Parathyroid adenoma (tissue), 2 donors: ENCODE data around the gene NF1.

ENCODE experiments used
- H2AFZ ChIP-seq: fragments of 300-600 bp; sonication (generic); one replicate; pipeline ENCODE4 v1.7.0; 2017; ENCODE audit warnings: antibody characterized with exemption, mild to moderate bottlenecking
- H3K27ac ChIP-seq: fragments of 300-600 bp; sonication (generic); one replicate; pipeline ENCODE4 v1.7.0; 2017
- H3K27me3 ChIP-seq: fragments of 300-600 bp; sonication (generic); one replicate; pipeline ENCODE4 v1.7.0; 2017; ENCODE audit warnings: low read length; ENCODE audit not compliant: control insufficient read depth, insufficient read depth
- H3K36me3 ChIP-seq: fragments of 300-600 bp; sonication (generic); one replicate; pipeline ENCODE4 v1.7.0; 2017; ENCODE audit warnings: low read length; ENCODE audit not compliant: control insufficient read depth, insufficient read depth
- H3K4me1 ChIP-seq: fragments of 300-600 bp; sonication (generic); one replicate; pipeline ENCODE4 v1.7.0; 2017; ENCODE audit warnings: control low read depth
- H3K4me2 ChIP-seq: fragments of 300-600 bp; sonication (generic); one replicate; pipeline ENCODE4 v1.7.0; 2017; ENCODE audit warnings: low read length
- H3K4me3 ChIP-seq: fragments of 300-600 bp; sonication (generic); one replicate; pipeline ENCODE4 v1.7.0; 2017; ENCODE audit warnings: low read depth, low read length
- H3K79me2 ChIP-seq: fragments of 300-600 bp; sonication (generic); one replicate; pipeline ENCODE4 v1.7.0; 2017; ENCODE audit warnings: control low read depth
- H3K9ac ChIP-seq: fragments of 300-600 bp; sonication (generic); one replicate; pipeline ENCODE4 v1.7.0; 2017; ENCODE audit warnings: mild to moderate bottlenecking
- H3K9me3 ChIP-seq: fragments of 300-600 bp; sonication (generic); one replicate; pipeline ENCODE4 v1.7.0; 2017; ENCODE audit warnings: low read length; ENCODE audit not compliant: control insufficient read depth
- CTCF ChIP-seq: fragments of 300-600 bp; sonication (generic); IDR thresholded peaks from one replicate; pipeline ENCODE4 v1.7.0; 2017; ENCODE audit warnings: antibody characterized with exemption, mild to moderate bottlenecking
- donor health status: primary hyperparathyroidism.

The NF1 gene

GRCh38 chr17:31297090-31297489 lies 202.3 kb downstream of the NF1 start, which contains the start of gene OMG:
TSS of gene OMG (minus strand) at chr17:31297239. CDS start at chr17:31296331, 908 bp downstream.
- H2AFZ ChIP-seq, result no peak within 1 kb of the TSS
- H3K9ac ChIP-seq, result no peak within 1 kb of the TSS
- TF ChIP-seq CTCF, result no peak
- no peaks in the 10 kb centered on the region for H3K4me1 ChIP-seq
- no peaks in the 10 kb centered on the region for H3K36me3 ChIP-seq
- no peaks in the 10 kb centered on the region for H3K9me3 ChIP-seq
- no peak within 1 kb of the TSS for H3K27ac ChIP-seq
- no peaks in the 10 kb centered on the region for H3K79me2 ChIP-seq
- H3K4me3 ChIP-seq, result no peak within 1 kb of the TSS
- no peak within 1 kb of the TSS for H3K4me2 ChIP-seq
- no peaks in the 10 kb centered on the region for H3K27me3 ChIP-seq

- Histone ChIP-seq H3K27ac (no peak overlapping the region), H3K79me2 (peaks cover 2% of the 10 kb centered on the region), H3K36me3 (no peaks in the 10 kb centered on the region), H3K9me3 (no peaks in the 10 kb centered on the region), H3K4me2 (no peak overlapping the region), H3K27me3 (no peaks in the 10 kb centered on the region), H3K4me3 (no peak overlapping the region), H3K4me1 (no peaks in the 10 kb centered on the region), H2AFZ (no peak overlapping the region), H3K9ac (no peak overlapping the region)
- TF ChIP-seq CTCF, result no peak
These were observed 204.8 kb downstream of the NF1 start for GRCh38 chr17:31299624-31300023.

GRCh38 chr17:31307640-31308039 lies 212.9 kb downstream of the NF1 start:
- H3K9me3 ChIP-seq, result no peaks in the 10 kb centered on the region
- H3K4me3 ChIP-seq, result no peak overlapping the region
- no peaks in the 10 kb centered on the region for H3K27me3 ChIP-seq
- no peaks in the 10 kb centered on the region for H3K4me1 ChIP-seq
- H3K79me2 ChIP-seq, result peaks cover 2% of the 10 kb centered on the region
- TF ChIP-seq CTCF, result no peak
- no peak overlapping the region for H3K27ac ChIP-seq
- no peaks in the 10 kb centered on the region for H3K36me3 ChIP-seq
- no peak overlapping the region for H2AFZ ChIP-seq
- H3K4me2 ChIP-seq, result no peak overlapping the region
- no peak overlapping the region for H3K9ac ChIP-seq

- H3K79me2 ChIP-seq, result no peaks in the 10 kb centered on the region
- no peak overlapping the region for H3K4me2 ChIP-seq
- no peak overlapping the region for H3K27ac ChIP-seq
- TF ChIP-seq CTCF, result no peak
- H3K4me3 ChIP-seq, result no peak overlapping the region
- no peaks in the 10 kb centered on the region for H3K36me3 ChIP-seq
- no peaks in the 10 kb centered on the region for H3K27me3 ChIP-seq
- no peak overlapping the region for H3K9ac ChIP-seq
- no peaks in the 10 kb centered on the region for H3K4me1 ChIP-seq
- no peaks in the 10 kb centered on the region for H3K9me3 ChIP-seq
- H2AFZ ChIP-seq, result no peak overlapping the region
These were observed 213.9 kb downstream of the NF1 start for GRCh38 chr17:31308372-31309334.
